Left renal cortex interstitium (tissue), 4 donors: ENCODE data around the gene CEP44. TPM values are rescaled to one million over a fixed set of nuclear protein-coding genes. Genes with fewer than 3 reads are reported as not detected.
"Not testable (repeated sequence)": the region's sequence is repeated elsewhere in the genome, so short reads cannot be mapped to it uniquely, and the experiment has no call there.

Source experiments
- DNase-seq, 4 donors: peaks; one replicate each; pipeline ENCODE4 v3.0.0-alpha.2; 2013; ENCODE audit warnings: low read depth in 4 of 4, low spot score in 2 of 4, missing footprints in 1 of 4
- polyA plus RNA-seq, 4 donors: library from polyadenylated mRNA; unstranded; fragments of 120-200 nt; gene quantifications; one replicate each; pipeline ENCODE4 v1.2.1, GENCODE V29; 2013; ENCODE audit not compliant: insufficient read length in 4 of 4

Gene CEP44
- polyA plus RNA-seq, 4 donors = 15.7 to 33.4 (median 22.0) TPM

- DNase-seq = no peak
Observed at GRCh38 chr4:174277433-174277832, 6.3 kb upstream of the CEP44 start.

GRCh38 chr4:174278467-174278866, 5.2 kb upstream of the CEP44 start:
- no peak for DNase-seq

- no peak for DNase-seq
Observed at GRCh38 chr4:174279433-174280155, 4.1 kb upstream of the CEP44 start.

GRCh38 chr4:174281182-174281737, 2.5 kb upstream of the CEP44 start:
- no peak for DNase-seq

DNA sequence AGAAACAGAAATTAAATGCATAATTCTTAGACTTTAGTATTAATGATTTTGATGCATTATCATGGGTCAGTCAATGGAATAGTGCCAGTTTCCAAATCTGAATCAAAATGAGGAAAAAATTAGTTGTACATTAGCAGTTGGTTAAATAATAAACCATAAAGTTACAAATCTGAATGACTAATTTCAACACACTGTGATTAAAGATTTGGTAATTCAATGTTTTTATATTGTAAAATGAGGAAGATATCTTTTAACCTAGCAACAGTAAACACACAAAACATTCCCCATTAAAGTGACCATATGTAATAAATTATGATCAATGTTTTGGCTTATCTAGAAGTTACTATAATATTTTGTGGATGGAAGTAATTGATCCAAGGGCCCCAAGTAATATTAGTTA, 1.8 kb upstream of the CEP44 start:
- no peak for DNase-seq

GRCh38 chr4:174282836-174283506, 740 bp upstream of the CEP44 start:
- DNase-seq = peak; percentile 76 to 89 (median 78)

DNA sequence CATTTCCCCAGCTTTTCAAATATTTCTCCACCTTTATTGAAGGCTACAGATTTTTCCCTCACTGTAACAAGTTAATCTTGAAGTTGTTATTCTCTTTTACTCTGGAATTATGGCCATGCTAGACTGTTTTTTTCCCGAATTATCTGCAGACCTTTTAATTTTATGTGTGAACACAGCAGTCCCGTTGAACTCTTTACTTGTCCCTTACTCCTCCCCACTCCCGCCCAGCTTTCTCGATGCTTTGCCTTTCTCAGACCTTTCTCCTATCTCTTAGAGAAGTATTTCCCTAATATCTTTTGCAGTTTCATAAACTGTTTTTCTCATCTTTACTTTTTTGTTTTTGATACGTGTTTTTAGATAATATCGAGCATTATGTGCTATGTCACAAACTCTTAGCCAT, 776 bp downstream of the CEP44 start:
- DNase-seq = no peak

DNA sequence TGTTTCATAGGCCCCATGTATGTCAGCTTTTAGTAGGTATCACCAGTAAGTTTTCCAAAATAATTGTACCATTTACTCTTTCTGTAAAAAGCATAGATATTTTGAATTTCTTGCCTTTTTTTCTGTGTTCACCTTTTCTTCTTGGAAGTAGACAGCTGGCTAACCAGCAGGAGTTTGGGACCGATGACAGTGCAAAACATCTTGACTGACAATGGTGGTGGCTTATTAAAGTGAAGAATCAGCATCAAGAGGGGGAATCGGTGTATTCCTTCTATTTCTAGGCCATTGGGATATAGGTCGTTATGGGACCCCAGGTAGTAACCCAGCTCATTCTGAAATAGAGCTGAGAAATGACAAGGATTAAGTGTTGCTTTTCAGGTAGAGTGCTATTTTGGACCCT, 3.2 kb downstream of the CEP44 start:
- no peak for DNase-seq

DNA sequence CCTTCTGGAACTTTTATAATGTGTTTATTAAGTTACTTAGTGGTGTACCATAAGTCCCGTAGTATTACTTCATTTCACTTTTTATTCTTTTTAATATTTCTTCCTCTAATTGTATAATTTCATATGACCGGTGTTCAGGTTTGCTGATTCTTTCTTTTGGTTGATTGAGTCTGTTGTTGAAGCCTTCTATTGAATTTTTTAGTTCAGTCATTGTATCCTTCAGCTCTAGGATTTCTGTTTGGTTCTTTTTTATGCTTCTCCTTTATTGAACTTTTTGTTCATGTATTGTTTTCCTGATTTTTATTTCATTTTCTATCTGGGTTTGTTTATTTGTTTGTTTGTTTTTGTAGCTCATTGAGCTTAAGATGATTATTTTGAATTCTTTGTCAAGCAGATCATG, 8.8 kb downstream of the CEP44 start:
- DNase-seq = no peak

GRCh38 chr4:174294641-174295040, 10.9 kb downstream of the CEP44 start:
- DNase-seq = not testable (repeated sequence)

DNA sequence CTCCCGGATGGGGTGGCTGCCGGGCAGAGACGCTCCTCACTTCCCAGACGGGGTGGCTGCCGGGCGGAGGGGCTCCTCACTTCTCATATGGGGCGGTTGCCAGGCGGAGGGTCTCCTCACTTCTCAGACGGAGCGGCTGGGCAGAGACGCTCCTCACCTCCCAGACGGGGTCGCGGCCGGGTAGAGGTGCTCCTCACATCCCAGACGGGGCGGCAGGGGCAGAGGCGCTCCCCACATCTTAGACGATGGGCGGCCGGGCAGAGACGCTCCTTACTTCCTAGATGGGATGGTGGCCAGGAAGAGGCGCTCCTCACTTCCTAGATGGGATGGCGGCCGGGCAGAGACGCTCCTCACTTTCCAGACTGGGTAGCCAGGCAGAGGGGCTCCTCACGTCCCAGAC, 11.4 kb downstream of the CEP44 start:
- DNase-seq = not testable (repeated sequence)

DNA sequence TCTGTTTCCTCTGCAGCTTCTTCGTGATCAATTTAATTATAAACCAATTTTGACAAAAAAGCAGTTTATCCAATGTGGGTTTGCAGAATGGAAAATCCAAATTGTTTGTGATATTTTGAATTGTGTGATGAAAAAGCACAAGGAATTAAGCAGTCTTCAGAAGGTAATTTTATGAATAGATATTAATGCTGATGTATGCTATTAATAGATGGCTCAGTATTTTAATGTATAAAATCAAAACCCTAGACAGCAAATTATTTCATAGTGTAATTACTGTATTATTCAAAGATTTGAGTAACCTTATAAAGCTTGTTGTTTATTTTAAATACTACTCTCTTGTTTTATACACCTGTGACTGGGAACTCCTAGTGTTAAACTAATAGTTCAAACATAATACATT, 20.0 kb downstream of the CEP44 start:
- no peak for DNase-seq

DNA sequence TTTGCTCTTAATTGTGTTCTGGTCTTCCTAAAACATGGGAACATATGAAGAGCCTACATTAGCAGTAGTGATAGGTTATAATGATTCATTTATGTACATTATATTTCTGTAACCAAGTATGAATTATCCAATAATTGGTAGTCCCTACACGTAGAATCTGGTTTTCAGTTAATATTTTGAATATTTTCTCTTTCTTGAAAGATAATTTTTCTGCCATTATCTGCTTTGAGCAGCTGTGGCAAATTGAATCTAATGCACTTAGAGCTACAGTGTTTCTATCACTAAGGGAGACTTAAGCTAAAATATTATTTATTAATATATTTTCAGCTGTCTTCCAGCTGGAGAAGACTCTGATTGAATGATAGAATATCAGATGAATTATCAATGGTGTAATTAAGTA, 21.0 kb downstream of the CEP44 start:
- no peak for DNase-seq

GRCh38 chr4:174305961-174306360, 22.2 kb downstream of the CEP44 start:
- DNase-seq = no peak

DNA sequence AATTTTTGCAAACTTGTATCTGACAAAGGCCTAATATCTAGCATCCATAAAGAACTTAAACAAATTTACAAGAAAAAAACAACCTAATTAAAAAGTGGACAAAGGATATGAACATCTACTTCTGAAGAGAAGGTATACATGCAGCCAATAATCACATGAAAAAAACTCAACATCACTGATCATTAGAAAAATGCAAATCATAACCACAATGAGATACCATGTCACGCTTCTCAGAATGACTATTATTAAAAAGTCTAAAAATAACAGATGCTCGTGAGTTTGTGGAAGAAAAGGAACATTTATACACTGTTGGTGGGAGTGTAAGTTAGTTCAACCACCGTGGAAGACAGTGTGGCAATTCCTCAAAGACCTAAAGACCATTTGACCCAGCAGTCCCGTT, 24.0 kb downstream of the CEP44 start:
- DNase-seq = no peak

GRCh38 chr4:174312993-174313392, 29.3 kb downstream of the CEP44 start:
- DNase-seq = no peak

- DNase-seq = no peak
Observed at GRCh38 chr4:174314274-174314673, 30.6 kb downstream of the CEP44 start.

- DNase-seq = no peak
Observed at GRCh38 chr4:174314770-174315169, 31.1 kb downstream of the CEP44 start.

DNA sequence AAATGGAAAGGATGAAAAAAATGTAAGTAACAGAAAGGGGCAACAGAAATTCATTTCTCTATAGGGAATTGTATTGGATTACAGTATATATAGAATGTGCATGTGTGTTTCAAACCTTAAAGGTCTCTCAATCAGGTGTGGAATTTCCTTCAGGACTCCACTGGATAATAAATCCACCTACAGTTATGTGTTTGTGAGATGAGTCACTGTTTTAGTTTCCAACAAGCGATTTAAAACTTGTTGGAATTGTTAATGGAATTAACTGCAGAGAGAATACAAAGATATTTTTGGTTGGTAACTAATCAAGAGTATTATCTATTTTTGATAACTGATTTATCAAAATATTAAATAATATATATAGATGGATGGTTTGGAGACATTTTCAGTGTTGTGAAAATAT, 32.8 kb downstream of the CEP44 start:
- no peak for DNase-seq

- no peak for DNase-seq
Observed at GRCh38 chr4:174316954-174317353, 33.2 kb downstream of the CEP44 start.

DNA sequence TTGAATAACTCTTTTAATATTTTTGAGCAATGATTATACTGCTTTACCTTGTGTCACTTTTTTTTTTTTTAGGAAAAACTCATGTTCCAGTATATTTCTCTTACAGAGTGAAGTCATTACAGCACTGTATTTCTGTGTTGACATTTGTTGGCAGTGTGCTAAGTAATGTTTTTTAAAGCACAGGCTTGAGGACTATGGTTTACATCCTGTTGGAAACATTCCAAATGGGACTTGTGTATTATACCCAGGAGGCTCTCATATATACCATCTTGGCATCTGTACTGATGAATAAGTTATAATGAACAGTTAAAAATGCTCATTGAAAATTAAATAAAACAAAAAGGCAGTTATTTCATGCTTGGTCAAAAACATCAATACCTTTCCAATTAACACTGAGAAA, 33.8 kb downstream of the CEP44 start:
- DNase-seq = no peak
